ENCODE measurements around the gene RCVRN.

The RCVRN gene

GRCh38 chr17:9900784-9901183 is 4.3 kb downstream of the RCVRN start:
- no peak for TF ChIP-seq CTCF (IDR thresholded peaks at IDR 0.05; ENCODE audit: insufficient read depth, low read depth, low read length, missing control alignments)
- no peak overlapping the region for H3K4me3 ChIP-seq (ENCODE audit: low read length)
- no peak for DNase-seq (ENCODE audit: low read depth)

GRCh38 chr17:9900044-9900594 is 5.0 kb downstream of the RCVRN start:
- no peak for DNase-seq (ENCODE audit: low read depth)
- H3K4me3 ChIP-seq (ENCODE audit: low read length): no peak overlapping the region
- no peak for TF ChIP-seq CTCF (IDR thresholded peaks at IDR 0.05; ENCODE audit: insufficient read depth, low read depth, low read length, missing control alignments)

- no peak for DNase-seq (ENCODE audit: low read depth)
- H3K4me3 ChIP-seq (ENCODE audit: low read length): no peak overlapping the region
- TF ChIP-seq CTCF (IDR thresholded peaks at IDR 0.05; ENCODE audit: insufficient read depth, low read depth, low read length, missing control alignments): no peak
Observed at GRCh38 chr17:9899280-9900043, 5.6 kb downstream of the RCVRN start.

- DNase-seq (ENCODE audit: low read depth): no peak
- TF ChIP-seq CTCF (IDR thresholded peaks at IDR 0.05; ENCODE audit: insufficient read depth, low read depth, low read length, missing control alignments): no peak
- no peak overlapping the region for H3K4me3 ChIP-seq (ENCODE audit: low read length)
Observed at GRCh38 chr17:9898812-9899211, 6.3 kb downstream of the RCVRN start.

- H3K4me3 ChIP-seq (ENCODE audit: low read length): no peak overlapping the region
- no peak for DNase-seq (ENCODE audit: low read depth)
- TF ChIP-seq CTCF (IDR thresholded peaks at IDR 0.05; ENCODE audit: insufficient read depth, low read depth, low read length, missing control alignments): no peak
Observed at GRCh38 chr17:9897372-9897968, 7.6 kb downstream of the RCVRN start.

- no peak overlapping the region for H3K4me3 ChIP-seq (ENCODE audit: low read length)
- TF ChIP-seq CTCF (IDR thresholded peaks at IDR 0.05; ENCODE audit: insufficient read depth, low read depth, low read length, missing control alignments): no peak
- no peak for DNase-seq (ENCODE audit: low read depth)
Observed at GRCh38 chr17:9895923-9896322, 9.1 kb downstream of the RCVRN start.
